RCC 7860 (cell line): ENCODE data around the gene GRIN2C.

ENCODE experiments used
- DNase-seq: peaks from one replicate; pipeline ENCODE4 v3.0.0-alpha.2; 2015; ENCODE audit warnings: low spot score
- FAIRE-seq: peaks from 2 replicates; lab custom pipeline; 2012; peaks lifted over from hg19 to GRCh38; lab: Jason Lieb, UNC

Gene GRIN2C

DNA sequence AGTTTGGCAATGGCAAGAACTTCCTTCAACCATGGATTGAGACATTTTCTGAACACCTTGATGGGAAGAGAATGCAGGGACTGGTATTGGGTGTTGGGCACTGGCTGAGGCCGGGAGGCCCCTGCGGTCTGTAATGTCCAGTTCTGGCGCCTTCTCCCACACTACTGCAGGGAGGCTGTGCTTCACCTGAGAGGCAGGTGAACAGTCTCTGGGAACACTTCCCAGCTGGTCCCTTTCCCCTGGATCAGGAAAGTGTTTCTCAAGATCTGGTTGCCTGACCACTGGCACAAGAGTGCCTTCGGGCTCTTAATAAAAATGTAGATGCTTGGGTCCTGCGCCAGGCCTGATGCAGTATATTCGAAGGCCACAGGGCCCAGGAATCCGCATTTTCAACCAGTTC is 55.0 kb downstream of the GRIN2C start:
- no peak for FAIRE-seq

DNA sequence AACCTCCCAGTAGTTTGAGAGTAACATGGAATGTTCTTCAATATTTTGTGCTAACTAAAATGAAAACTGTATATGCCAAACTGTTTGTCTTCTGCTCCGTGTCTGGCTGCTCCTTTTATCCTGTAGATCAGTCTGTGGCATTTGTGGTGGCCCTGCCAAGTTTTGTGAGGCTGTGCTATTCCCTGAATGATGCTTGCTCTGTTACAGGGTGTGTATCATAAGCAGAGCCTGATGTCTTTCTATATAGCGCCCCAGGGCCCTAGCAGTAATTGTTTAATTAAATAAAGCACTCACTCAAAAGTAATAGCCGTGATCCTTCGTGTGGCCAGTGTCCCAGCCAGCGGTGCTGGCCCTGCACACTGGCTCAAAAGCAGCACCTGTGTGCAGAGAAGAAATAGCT is 55.7 kb downstream of the GRIN2C start:
- no peak for DNase-seq
- no peak for FAIRE-seq

More for the DNA sequence above, 55.0 kb downstream of the GRIN2C start:
- no peak for DNase-seq

DNA sequence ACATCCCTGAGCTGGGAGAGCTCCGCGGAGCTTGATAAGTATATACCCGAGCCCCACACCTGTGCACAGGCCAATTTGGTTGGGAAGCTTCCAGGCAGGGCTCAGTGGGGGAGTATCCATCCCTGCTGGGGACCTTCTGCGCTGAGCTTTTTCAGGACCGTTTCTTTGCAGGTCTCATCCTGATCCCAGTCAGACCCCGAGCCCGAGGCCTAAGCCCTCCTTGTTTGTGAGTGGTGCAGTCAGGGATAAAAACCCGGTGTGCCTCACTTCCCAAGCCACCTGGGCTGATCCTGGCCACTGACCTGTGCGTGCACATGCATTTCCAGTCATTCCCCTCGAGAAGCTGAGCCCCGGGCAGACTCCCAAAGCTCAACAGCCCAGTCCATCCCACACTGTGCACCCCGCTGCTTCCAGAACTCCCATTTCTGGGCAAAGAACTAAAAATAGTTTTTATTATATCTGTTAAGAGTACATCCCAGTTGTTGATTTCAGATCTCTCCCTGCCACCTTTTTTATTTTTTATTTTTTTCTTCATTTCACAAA is 56.2 kb downstream of the GRIN2C start:
- FAIRE-seq (no peak), DNase-seq (no peak)

DNA sequence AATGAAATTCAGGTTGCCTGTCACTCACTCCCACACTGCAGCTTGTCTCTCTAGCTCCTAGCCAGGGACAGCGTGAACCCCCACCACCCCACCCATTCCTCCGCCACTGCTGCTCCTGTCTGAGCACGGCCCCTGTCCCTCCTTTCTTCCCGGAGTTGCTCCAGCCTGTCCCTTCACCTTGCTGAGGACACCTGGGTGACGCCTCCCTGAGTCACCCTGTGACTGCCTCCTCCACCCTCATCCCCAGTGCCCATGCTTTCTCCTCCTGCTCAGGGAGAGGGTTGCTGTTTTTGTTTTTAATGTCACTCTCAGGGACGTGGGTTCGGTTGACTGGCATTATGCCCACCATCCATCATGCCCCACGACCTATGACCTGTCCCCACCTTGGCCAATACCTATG is 57.8 kb downstream of the GRIN2C start:
- FAIRE-seq = no peak
- DNase-seq = no peak

DNA sequence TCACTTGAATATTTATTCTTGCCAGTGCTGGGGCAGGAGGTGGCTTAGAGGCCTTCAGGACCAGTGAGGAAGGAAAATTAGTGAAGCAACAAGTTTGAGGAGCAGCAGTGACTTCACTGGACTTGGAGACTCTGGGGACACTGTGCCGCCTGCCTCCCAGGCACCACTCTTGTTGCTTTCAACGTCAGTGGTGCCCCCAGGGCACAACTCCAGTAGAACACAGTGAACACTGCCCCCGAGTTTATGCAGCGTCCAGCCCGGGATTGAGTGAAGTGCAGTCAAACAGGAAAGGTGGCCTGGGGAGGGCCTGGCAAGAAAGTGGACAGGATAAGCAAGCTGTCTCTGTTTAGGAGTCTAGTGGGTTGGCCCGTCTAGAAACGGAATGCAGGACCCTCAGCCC is 59.2 kb downstream of the GRIN2C start:
- no peak for DNase-seq
- FAIRE-seq = no peak

DNA sequence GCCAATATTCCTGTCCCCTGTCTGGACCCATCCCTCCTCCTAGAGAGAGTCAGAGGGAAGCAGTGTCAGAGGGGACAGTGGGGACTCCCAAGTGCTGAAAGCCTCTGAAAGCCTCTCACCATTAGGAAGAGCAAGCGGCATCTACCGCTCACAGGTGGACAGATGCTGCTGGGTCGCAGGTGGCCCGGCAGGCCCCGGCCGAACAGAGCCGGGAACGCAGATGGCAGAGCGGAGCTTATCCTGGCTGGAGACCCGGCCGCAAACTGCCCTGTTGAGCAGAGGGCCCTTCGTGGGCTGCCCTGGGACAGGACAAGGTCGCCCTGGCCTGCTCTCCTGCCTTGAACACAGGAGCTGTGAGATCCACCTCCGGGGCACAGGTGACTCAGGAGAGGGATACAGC is 60.6 kb downstream of the GRIN2C start:
- DNase-seq = no peak
- FAIRE-seq = no peak

DNA sequence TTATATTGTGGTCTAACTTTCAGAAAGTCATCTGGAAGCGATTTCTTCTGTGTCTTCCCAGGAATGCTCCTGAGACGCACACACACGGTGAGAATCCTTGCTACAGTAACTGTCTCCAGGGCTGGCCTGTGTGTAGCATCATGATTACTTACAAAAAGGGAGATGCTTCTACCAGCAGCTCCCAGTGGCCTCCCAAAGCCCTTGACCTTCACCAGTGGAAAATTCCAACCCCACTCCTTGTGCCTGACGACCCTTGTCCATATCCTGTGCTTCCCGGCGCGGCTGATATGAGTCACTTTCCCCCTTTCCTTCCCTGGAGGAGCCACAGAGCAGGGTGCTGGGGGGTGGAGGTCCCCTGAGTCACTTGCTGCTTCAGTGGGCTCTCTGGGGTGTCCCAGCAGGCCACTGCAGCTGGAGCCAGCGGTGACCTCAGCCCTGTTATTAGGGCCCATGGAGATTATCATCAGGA is 61.4 kb downstream of the GRIN2C start:
- DNase-seq (peak; percentile 86), FAIRE-seq (peak; percentile 86)

DNA sequence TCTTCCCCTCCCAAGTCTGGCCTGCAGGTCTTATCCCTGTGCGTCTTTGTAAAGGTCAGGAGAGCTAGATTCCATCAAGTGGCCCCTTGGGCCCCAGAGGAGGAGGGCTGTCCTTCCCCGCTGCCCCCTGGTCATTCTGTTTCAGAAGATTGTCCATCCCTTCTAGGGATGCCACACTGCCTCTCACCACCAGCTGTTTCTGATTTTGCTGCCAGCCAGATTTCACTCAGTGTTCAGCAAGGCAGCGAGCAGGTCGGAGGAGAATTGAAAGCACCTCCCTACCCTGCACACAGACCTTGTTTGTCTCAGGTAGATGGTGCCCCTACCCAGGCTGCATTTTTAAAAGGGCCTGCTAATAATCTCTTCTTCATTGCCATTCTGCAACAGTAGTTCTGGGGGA is 61.9 kb downstream of the GRIN2C start:
- no peak for FAIRE-seq

DNA sequence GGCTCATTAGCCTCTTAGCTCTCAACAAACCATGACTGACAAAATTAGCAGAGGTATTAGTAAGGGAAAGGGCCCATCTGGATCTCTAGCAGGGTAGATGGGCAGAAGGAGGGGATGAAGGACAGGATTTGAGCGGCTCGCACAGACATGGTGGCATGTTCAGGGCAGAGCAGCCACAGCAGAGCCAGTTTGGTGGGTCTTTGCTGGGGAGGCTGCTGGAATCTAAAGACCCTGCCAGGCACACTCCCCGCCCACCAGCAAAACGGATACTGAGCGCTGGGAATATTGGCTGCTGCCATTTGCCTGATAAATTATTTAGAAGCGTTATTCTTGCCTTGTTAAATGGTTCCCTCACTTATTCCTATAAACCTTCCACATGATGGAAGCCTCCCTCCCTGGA is 62.8 kb downstream of the GRIN2C start:
- FAIRE-seq (no peak), DNase-seq (no peak)

More for the DNA sequence above, 61.9 kb downstream of the GRIN2C start:
- DNase-seq = no peak

DNA sequence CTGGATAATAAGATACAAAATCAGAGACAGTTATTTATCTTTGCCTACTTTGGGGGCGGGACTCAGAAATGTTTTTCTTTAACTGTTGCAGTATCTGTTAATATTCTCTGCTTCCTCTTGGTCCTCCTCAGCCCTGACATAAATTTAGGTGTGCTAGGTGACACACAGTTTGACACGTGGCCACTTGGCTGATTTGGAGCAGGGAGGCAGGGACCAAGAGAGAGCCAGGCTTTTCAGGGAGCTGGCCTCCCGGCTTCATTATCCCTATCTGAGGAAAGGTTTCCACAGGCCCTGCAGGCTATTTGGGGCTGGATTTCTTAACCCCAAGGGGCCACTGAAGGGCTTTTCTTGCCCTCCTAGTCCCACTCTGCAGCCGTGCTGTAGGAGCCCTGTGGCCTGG is 63.5 kb downstream of the GRIN2C start:
- no peak for DNase-seq

DNA sequence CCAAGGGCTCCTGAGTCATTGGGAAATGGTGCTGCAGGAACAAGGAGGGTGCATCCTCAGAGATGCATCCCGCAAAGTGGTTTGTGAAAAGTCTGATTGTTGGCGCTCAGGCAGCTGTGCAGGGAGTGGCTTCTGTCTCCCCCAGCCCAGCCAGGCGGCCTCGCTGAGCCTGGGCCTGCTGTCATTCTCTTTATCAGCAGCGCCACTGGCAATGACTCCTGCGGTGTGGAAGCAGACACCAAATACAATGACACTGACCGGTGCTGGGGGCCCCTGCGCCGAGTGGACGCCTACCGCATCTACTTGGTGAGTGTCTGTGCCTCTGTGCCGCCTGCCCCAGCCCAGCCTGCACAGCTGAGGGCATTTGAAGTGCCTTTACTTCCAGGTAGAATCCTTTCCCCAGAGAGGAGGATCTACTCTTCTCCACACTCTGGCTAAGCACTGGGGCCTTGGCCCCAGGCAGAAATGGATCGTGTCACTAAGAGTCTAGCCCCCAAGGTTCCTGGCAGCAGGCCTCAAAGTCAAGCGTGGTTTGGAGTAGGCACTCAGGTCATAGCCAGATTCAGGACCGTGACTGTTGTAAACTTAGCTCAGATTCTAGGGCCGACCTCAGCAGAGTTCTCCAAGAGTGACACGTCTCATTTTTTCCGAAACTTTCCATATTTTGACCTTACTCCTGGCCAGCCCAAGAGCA is 64.2 kb downstream of the GRIN2C start:
- DNase-seq = no peak
- FAIRE-seq = no peak

More for the DNA sequence above, 63.5 kb downstream of the GRIN2C start:
- FAIRE-seq = no peak

DNA sequence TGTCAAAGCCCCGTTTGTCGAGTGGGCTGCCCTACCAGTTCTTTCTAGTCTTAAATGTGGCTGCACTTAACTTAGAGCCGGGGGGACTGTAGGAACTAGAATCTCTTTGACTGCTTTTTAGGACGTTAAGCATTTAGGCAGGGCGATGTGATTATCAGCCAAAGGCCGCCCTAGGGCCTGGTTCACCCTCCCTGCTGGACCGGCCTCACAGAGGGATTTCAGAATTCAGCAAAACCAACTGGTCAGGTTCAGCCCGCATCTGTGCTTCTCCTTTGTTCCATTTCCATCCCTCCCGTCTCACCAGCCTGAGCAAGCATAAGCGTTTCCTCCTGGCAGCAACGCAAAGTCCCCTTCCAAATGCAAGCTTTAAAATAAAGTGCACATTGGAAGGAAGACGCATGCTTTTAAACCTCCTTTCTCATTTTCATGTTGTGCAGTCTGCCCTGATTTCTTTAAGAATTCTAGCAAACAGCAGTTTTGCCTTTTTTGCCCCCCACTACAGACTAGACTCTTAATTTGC is 67.0 kb downstream of the GRIN2C start:
- FAIRE-seq (no peak), DNase-seq (no peak)
